ENCODE data around the gene FCMR.
A peak's percentile ranks its signal among the peaks of the same experiment; 100 is the strongest.

The FCMR gene

GRCh38 chr1:206872139-206872538 is 49.6 kb downstream of the FCMR start:
- no peak for TF ChIP-seq TAF1 (IDR thresholded peaks at IDR 0.05; ENCODE audit: low read depth, low read length)
- no peak for TF ChIP-seq POLR2AphosphoS5 (IDR thresholded peaks at IDR 0.05; ENCODE audit: low read depth, low read length)
- TF ChIP-seq POLR2A (IDR thresholded peaks at IDR 0.05; ENCODE audit: low read depth, low read length): no peak
- TF ChIP-seq POU2F2 (IDR thresholded peaks at IDR 0.05; ENCODE audit: low read depth, low read length): no peak
- TF ChIP-seq SPI1 (IDR thresholded peaks at IDR 0.05; ENCODE audit: low read depth, low read length): no peak
- TF ChIP-seq PAX5 (IDR thresholded peaks at IDR 0.05; ENCODE audit: insufficient read depth, low read length, severe bottlenecking): no peak
- no peak for FAIRE-seq
- DNase-seq (ENCODE audit: insufficient read length, low spot score): no peak

GRCh38 chr1:206868264-206868663 is 53.5 kb downstream of the FCMR start:
- FAIRE-seq (no peak), DNase-seq (ENCODE audit: insufficient read length, low spot score) (no peak)
- TF ChIP-seq TAF1 (IDR thresholded peaks at IDR 0.05; ENCODE audit: low read depth, low read length) (no peak), SPI1 (IDR thresholded peaks at IDR 0.05; ENCODE audit: low read depth, low read length) (no peak), POLR2A (IDR thresholded peaks at IDR 0.05; ENCODE audit: low read depth, low read length) (no peak), POU2F2 (IDR thresholded peaks at IDR 0.05; ENCODE audit: low read depth, low read length) (no peak), POLR2AphosphoS5 (IDR thresholded peaks at IDR 0.05; ENCODE audit: low read depth, low read length) (no peak), PAX5 (IDR thresholded peaks at IDR 0.05; ENCODE audit: insufficient read depth, low read length, severe bottlenecking) (no peak)

GRCh38 chr1:206867716-206868115 is 54.0 kb downstream of the FCMR start:
- TF ChIP-seq SPI1 (IDR thresholded peaks at IDR 0.05; ENCODE audit: low read depth, low read length): no peak
- no peak for TF ChIP-seq PAX5 (IDR thresholded peaks at IDR 0.05; ENCODE audit: insufficient read depth, low read length, severe bottlenecking)
- no peak for TF ChIP-seq POU2F2 (IDR thresholded peaks at IDR 0.05; ENCODE audit: low read depth, low read length)
- no peak for TF ChIP-seq TAF1 (IDR thresholded peaks at IDR 0.05; ENCODE audit: low read depth, low read length)
- TF ChIP-seq POLR2A (IDR thresholded peaks at IDR 0.05; ENCODE audit: low read depth, low read length): no peak
- TF ChIP-seq POLR2AphosphoS5 (IDR thresholded peaks at IDR 0.05; ENCODE audit: low read depth, low read length): no peak
- DNase-seq (ENCODE audit: insufficient read length, low spot score) (no peak), FAIRE-seq (no peak)

GRCh38 chr1:206867239-206867638 is 54.5 kb downstream of the FCMR start:
- DNase-seq (ENCODE audit: insufficient read length, low spot score) (no peak), FAIRE-seq (no peak)
- TF ChIP-seq POLR2A (IDR thresholded peaks at IDR 0.05; ENCODE audit: low read depth, low read length): no peak
- TF ChIP-seq POLR2AphosphoS5 (IDR thresholded peaks at IDR 0.05; ENCODE audit: low read depth, low read length): no peak
- no peak for TF ChIP-seq SPI1 (IDR thresholded peaks at IDR 0.05; ENCODE audit: low read depth, low read length)
- no peak for TF ChIP-seq PAX5 (IDR thresholded peaks at IDR 0.05; ENCODE audit: insufficient read depth, low read length, severe bottlenecking)
- no peak for TF ChIP-seq TAF1 (IDR thresholded peaks at IDR 0.05; ENCODE audit: low read depth, low read length)
- no peak for TF ChIP-seq POU2F2 (IDR thresholded peaks at IDR 0.05; ENCODE audit: low read depth, low read length)

- TF ChIP-seq TAF1 (IDR thresholded peaks at IDR 0.05; ENCODE audit: low read depth, low read length) (no peak), PAX5 (IDR thresholded peaks at IDR 0.05; ENCODE audit: insufficient read depth, low read length, severe bottlenecking) (no peak), POLR2A (IDR thresholded peaks at IDR 0.05; ENCODE audit: low read depth, low read length) (no peak), SPI1 (IDR thresholded peaks at IDR 0.05; ENCODE audit: low read depth, low read length) (no peak), POU2F2 (IDR thresholded peaks at IDR 0.05; ENCODE audit: low read depth, low read length) (no peak), POLR2AphosphoS5 (IDR thresholded peaks at IDR 0.05; ENCODE audit: low read depth, low read length) (no peak)
- FAIRE-seq (no peak), DNase-seq (ENCODE audit: insufficient read length, low spot score) (no peak)
Measured at GRCh38 chr1:206866062-206866461, 55.7 kb downstream of the FCMR start.

- peak; percentile 25 for DNase-seq (ENCODE audit: insufficient read length, low spot score)
- no peak for TF ChIP-seq POLR2AphosphoS5 (IDR thresholded peaks at IDR 0.05; ENCODE audit: low read depth, low read length)
Measured at GRCh38 chr1:206864939-206865671, 56.6 kb downstream of the FCMR start, which contains the start of gene IL20. IL20 (plus strand) TSS chr1:206865623; CDS start chr1:206865853, 230 bp downstream.

GRCh38 chr1:206863266-206863665 is 58.5 kb downstream of the FCMR start:
- TF ChIP-seq POLR2AphosphoS5 (IDR thresholded peaks at IDR 0.05; ENCODE audit: low read depth, low read length): no peak
- TF ChIP-seq PAX5 (IDR thresholded peaks at IDR 0.05; ENCODE audit: insufficient read depth, low read length, severe bottlenecking): no peak
- no peak for FAIRE-seq
- DNase-seq (ENCODE audit: insufficient read length, low spot score): no peak

More at GRCh38 chr1:206864939-206865671, 56.6 kb downstream of the FCMR start, which contains the start of gene IL20:
- FAIRE-seq: peak; percentile 90

GRCh38 chr1:206860165-206860564 is 61.6 kb downstream of the FCMR start:
- no peak for TF ChIP-seq TAF1 (IDR thresholded peaks at IDR 0.05; ENCODE audit: low read depth, low read length)
- no peak for TF ChIP-seq POLR2AphosphoS5 (IDR thresholded peaks at IDR 0.05; ENCODE audit: low read depth, low read length)
- no peak for TF ChIP-seq POLR2A (IDR thresholded peaks at IDR 0.05; ENCODE audit: low read depth, low read length)
- TF ChIP-seq SPI1 (IDR thresholded peaks at IDR 0.05; ENCODE audit: low read depth, low read length): no peak
- TF ChIP-seq PAX5 (IDR thresholded peaks at IDR 0.05; ENCODE audit: insufficient read depth, low read length, severe bottlenecking): no peak
- TF ChIP-seq POU2F2 (IDR thresholded peaks at IDR 0.05; ENCODE audit: low read depth, low read length): no peak
- no peak for DNase-seq (ENCODE audit: insufficient read length, low spot score)
- FAIRE-seq: no peak

- DNase-seq (ENCODE audit: insufficient read length, low spot score) (no peak), FAIRE-seq (no peak)
Measured at GRCh38 chr1:206859082-206859521, 62.6 kb downstream of the FCMR start.

More at GRCh38 chr1:206859082-206859521, 62.6 kb downstream of the FCMR start:
- TF ChIP-seq POU2F2 (IDR thresholded peaks at IDR 0.05; ENCODE audit: low read depth, low read length) (no peak), TAF1 (IDR thresholded peaks at IDR 0.05; ENCODE audit: low read depth, low read length) (no peak), PAX5 (IDR thresholded peaks at IDR 0.05; ENCODE audit: insufficient read depth, low read length, severe bottlenecking) (no peak), POLR2AphosphoS5 (IDR thresholded peaks at IDR 0.05; ENCODE audit: low read depth, low read length) (no peak), POLR2A (IDR thresholded peaks at IDR 0.05; ENCODE audit: low read depth, low read length) (no peak), SPI1 (IDR thresholded peaks at IDR 0.05; ENCODE audit: low read depth, low read length) (no peak)

Measured in GM12891 (cell line).